T-helper 22 cell (primary cell): Measurements from ENCODE around the gene SLC12A2.

ENCODE experiments used
- DNase-seq: peaks from one replicate; pipeline ENCODE4 v3.0.0-alpha.2; 2020; ENCODE audit warnings: low read depth

Gene SLC12A2

DNA sequence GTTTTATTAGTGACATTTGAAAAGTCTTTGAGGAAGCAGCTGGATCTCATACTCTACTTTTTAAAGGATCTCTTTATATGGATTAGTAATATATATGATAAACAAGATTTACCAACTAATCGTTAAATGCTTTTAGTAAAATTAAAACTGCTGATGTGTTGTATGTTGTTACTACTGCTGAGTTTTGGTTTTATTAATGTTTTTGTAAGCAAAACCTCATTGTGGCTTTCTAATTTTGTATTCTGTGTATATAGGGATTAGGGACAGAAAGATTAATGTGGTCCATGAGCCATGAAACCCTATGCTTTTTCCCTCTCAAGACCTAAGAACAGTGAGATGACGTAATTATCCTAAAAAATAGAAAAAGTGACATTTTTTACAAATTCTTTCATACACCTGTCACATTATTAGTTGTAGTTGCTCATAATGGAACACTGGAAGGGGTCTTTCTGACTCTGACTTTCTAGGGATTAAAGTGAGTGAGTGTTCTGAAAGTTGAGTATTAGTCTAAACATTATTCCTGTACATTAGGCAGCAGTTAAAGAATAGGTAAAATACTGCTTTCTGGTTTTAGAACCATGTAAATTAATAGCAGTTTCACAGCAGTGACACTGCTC, 85.9 kb downstream of the SLC12A2 start:
- no peak for DNase-seq

DNA sequence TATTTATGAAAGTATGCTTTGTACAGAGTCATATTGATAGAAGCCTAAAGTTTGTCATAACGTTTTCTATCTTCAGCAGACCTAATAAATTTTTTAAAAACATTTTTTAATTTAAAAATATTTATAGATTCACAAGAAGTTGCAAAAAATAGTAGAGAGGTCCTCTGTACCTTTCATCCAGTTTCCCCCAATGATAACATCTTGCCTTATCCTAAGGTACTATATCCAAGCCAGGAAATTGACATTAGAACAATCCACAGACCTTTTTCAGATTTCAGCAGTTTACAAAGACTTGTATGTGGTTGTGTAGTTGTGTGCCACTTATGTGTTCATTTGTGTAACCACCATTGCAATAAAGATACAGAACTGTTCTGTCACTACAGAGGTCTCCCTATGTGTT, 88.5 kb downstream of the SLC12A2 start:
- no peak for DNase-seq

DNA sequence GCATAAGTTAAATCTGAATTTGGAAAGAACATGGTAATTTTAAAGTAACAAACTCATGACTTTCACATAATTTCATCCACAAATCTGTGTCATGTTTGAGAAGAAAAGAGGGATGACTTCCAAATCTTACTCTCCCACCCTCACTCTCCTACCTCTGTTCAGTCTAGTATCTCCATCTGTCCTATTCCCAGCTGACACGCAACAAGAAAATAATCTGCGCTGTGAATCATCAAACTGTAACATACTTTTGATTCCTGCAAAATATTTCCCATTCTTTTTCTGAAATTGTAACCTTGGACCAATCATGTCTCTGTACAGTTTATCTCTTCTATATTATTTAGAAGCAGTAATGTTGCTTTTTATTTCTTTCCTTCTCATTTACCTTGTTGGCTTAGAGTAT, 91.4 kb downstream of the SLC12A2 start:
- DNase-seq = no peak

DNA sequence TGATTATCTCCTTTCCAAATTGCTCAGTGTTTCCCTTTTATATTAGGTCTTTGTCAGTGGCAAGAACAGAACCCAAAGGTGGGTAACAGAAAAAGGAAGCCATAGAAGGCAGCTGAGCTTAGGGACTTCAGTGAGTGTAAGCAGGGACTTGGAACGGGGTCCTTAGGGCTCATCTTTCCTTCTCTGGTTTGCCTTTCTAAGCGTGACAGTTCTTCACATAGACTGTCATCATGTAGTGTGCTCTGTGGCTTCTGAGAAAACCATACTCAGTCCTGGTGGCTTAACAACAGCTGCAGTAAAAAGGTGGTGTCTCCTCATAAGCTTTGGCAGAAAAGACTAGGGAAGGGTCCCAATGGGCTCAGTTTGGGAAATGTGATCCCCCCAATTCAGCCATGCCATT, 108.8 kb downstream of the SLC12A2 start:
- DNase-seq = no peak

DNA sequence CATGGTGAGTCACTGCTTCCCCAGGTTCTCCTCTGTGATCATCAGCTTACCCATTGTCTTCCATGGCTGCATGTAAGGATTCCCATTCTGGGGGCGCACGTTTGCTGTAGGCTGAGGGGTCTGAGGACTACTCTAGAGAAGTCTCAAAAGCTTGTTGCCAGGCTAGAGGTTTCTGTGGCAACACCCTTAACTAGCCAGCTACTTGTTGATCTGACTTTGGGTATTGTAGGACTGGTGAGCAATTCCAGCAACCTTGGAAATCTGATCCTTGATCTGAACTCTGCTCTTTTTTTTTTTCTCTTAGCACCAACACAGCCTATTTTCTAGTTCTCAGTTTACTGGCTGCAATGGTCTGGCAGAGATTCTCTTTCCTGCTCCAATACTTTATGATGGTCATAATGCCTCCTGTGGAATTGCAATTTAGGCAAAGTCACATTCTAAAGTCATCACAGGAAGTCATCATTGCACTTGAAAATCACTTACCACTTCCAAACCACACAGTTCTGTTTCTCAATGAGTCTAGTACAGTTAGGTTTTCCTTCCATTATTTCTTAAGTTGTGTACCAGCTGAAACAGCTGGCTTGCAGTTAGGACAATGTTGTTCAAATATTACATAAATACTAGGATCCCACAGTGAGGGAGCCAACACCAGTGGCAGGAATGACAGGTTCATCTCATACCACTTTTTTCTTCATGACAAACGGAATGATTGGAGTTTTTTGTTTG, 110.3 kb downstream of the SLC12A2 start:
- no peak for DNase-seq

DNA sequence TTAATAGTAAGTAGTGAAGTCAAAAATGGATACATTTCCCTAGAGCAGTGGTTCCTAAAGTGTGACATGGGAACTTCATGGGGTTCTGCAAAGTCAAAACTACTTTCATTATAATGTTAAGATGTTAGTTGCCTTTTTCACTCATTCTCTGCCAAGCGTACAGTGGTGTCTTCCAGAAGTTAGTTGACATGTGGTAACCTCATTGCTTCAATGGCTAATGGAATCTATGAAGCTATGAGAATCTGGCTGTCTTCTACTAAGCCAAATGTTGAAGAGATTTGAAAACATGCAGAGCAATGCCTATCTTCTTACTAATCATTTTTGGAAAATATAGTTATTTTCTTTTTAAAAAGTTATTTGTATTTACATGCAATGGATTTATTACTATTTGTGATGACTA, 111.8 kb downstream of the SLC12A2 start:
- no peak for DNase-seq

DNA sequence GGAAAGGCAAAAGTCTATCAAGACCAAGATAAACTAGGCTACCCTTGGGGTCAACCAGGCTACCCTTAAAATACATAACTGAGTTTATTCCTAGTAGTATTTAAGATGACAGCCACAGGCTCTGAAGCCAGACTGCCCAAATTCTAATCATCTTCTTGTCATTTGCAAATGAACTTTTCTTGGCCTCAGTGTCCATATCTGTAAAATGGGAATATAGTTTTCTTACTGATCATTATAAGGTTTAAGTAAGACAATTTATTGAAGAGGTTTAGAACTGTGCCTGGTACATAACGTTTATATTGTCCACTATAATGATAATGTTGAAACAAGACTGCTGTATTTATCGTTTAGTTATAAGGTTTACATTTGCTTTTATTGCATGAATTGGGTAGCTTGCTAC, 112.5 kb downstream of the SLC12A2 start:
- DNase-seq = no peak

DNA sequence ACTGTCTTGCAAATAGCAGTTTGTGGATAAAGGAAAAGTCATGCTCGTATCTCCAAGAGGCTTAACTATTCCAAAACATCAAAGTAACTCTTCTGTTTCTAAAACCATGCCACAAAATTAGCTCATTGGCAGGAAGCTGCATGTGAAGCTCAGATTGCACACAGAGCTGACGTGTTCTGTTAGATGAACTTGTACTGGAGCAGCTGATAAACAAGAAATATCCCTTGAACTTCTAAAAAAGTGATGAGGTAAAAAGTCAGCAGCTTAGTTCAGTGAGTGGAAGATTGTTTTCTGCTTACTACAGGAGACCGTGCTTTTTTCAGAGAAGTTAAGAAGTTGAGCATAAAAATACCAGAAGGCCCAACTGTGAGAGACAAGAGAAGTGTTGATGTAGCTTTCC, 113.2 kb downstream of the SLC12A2 start:
- no peak for DNase-seq

DNA sequence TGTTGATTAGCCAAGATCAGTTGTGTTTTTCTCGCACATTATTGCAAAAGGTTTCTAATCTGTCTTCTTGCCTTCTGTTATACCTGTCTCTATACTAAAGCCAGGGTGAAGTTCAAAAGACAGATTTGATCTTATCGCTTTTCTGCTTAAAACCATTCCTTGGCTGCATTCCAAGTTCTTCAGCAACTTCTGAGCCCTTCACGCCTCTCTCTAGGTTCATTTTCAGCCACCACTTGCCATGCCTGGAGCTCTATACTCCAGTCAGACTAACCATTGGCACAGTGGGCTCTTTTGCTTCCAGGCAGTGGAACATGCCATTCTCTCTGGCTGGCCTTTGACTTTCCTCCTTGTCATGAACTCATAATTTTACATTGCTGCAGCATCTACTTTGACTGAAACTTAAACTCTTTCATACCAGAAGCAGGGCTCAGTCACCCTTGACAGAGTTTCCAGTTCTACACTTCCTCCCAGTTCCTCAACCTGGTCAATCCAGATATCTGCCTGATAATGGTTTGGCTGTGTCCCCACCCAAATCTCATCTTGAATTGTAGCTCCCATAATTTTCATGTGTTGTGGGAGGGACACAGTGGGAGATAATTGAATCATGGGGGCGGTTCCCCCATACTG, 114.4 kb downstream of the SLC12A2 start:
- no peak for DNase-seq

DNA sequence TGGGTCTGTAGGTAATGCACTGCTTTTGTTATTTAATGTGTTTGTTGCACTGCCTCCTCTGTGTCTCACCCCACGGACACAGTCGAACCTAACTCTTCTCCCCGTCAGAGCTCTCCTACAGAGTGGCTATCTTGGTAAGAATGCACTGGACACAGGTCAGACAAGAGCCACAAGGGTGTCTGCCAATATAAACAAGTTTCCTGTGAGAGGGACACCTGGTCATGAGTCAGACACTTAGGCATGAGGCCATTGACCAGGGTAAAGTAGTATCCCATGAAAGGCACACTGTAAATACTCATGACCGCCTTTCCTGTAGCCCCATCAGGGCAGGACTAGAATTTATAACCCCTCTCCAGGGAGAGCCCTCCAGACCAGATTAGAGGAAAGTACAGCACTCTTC, 115.5 kb downstream of the SLC12A2 start:
- no peak for DNase-seq

DNA sequence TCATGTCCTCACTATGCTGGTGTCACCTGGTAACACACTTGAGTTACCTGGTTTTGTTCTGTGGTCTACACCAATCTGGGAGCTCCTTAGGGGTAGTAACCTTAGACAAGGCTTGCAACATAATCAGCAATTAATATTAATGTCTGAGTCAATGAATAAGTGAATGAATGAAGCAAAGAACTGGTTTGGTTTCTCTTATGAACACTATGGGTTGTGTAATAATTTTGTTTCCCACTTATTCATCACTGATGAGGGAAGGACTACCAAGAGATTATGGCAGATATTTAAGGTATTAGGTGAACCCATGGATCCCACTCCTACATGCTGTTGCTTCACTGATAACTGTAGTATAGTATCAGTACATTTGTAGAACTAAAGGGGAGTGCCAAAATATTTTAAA, 116.0 kb downstream of the SLC12A2 start:
- DNase-seq = no peak

DNA sequence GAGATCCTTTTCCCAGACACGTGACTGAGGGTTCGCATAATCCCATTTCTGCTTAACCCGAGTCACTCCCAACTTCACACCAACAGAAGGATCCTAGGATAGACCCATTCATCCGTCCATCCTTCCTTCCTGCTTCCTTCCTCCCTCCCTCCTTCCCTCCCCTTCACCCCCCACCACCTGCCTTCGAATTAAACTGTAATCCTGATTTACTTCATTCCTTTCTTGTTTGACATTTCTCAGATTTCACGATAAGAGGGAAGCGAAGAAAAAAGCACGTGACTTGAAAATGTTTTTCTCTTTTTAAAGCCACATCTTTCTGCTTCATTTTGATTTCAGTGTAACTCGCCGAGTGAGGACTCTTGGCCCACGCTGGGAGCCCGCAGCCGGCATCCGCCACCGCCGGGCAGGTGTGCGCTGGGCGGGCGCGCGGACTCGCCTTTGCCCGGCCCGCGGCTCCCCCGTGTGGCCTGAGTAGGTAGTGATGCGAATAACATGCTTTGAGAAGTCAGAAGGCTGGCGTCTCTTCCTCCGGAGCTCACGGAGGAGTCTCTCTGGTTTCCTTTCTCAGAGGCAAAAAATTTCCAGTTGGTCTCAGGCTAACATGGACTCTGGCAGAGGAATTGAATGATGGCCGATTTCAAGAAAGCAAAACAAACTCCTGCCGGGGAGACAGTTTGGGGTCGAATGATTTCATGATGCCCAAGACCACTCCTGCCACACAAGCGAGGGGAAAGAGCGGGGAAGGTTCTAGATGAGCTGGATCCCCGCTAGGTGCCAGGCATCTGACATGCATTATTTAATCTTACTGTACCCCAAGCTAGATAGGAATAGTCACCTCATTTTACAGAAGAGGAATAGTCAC, 117.7 kb downstream of the SLC12A2 start:
- peak; percentile 40 for DNase-seq

DNA sequence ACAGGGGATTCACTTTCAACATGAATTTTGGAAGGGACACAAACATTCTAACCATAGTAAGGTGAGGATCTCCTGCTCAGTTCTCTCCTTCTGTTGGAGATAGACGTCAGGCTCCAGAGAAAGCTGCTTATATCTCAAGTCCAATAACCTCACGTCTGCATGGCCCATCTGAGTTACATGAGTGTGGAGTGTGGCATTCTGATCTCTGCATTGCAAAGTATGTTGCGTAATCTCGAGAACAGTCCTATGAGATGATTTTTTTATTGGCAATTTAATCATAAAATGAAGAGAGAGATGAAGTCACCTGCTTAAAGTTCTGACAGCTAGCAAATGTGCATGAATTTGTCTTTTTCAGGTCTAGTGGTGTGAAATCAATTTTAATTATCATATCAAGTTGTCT, 118.8 kb downstream of the SLC12A2 start:
- DNase-seq = no peak

DNA sequence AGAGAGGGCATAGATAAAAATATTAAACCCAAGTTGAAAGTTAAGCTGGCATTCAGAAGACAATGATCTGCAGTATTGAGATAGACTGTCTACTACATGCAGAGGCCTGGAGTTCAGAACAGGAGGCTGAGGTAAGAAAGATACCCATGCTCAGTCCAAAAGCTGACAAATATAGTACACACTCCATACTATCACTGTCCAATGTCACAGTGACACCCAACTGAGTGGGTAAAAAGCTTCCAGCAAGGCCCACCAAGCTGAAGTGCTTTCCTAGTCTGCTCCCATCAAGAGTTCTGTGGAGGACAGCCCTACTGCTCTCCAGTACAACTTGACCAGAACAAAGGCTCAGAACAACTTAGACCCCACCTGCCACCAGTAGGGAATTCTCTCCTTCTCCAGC, 124.9 kb downstream of the SLC12A2 start:
- no peak for DNase-seq

DNA sequence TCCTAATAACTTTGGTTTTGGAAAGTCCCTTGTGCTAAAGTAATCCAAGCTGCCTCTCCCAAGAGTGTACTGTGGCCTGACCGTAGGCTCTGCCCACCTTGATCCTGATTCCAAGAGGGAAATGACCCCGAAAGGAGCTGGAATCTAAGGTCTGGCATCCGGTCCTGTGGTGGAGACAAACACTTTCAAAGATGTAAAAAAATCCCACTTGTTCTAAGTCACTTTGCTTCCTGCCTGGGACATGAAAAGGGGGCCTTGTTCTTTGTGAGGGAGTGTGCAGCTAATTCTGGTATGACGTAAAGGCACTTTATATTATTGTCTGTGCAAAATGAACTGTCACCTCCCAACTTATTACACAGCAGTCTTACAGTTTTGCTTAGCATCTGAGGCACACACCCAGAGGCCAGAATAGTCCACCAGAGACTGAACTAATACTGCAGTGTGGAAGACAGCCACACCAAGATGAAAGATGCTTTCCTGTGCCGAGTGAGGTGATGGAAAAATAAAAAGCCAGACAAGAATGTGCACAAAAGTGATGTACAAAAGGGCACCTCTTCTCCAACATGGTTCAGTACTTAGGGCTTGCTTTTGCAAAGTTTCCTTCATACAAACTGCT, 128.7 kb downstream of the SLC12A2 start:
- no peak for DNase-seq

DNA sequence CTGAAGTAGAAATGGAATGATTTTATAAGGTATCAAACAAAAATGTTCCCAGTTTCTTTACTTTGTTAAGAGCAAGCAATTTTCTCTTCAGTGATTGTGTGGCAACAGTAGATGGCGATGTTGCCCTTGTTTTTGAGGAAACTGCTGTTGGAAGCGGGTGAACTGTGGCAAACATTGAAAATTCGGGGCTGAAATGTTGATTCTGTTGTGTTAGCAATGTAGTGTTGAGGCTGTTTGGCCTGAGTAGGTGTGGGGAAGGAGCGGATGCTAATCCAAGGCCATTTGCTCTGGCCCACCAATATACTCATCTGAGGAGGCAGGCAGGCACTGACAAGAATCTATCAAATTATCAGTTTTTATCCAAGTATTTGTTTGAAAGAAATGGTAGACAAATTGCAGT, 129.8 kb downstream of the SLC12A2 start:
- DNase-seq = no peak

DNA sequence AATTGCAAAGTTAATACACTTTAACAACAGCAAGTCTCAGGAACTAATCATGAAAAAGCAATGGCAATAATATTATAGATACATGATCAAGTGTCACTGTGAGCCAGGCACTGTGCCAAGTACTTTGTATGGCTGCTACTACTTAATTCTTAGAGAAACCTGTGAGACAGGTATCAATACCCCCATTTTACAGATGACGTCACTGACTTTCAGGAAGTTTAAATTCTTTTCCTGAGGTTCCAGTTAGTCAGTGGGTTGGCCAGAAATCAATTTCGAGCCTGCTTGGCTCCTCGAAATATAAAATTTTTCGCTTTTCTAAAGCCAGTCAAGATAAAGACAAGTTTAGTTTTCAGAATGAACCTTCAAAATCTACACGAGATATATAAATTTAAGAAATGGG, 130.3 kb downstream of the SLC12A2 start:
- no peak for DNase-seq

DNA sequence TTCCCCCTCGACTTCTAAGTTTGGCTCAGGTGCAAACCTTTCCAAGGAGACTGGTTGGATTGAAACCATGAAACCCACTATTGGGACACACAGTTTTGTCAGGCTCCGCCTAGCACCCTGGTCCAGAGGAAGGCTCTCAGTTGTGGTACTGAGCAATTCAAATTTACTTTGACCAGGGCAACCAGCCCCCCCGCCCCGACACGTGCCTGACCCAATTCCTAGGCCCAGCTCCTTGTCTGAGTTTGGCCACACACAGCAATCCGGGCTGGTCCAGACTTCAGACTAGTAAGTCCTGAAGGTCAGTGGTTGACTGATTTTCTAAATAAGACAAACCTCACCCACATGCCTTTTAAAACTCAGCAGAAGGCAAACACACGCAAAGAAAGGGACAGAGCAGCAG, 132.7 kb downstream of the SLC12A2 start:
- no peak for DNase-seq

DNA sequence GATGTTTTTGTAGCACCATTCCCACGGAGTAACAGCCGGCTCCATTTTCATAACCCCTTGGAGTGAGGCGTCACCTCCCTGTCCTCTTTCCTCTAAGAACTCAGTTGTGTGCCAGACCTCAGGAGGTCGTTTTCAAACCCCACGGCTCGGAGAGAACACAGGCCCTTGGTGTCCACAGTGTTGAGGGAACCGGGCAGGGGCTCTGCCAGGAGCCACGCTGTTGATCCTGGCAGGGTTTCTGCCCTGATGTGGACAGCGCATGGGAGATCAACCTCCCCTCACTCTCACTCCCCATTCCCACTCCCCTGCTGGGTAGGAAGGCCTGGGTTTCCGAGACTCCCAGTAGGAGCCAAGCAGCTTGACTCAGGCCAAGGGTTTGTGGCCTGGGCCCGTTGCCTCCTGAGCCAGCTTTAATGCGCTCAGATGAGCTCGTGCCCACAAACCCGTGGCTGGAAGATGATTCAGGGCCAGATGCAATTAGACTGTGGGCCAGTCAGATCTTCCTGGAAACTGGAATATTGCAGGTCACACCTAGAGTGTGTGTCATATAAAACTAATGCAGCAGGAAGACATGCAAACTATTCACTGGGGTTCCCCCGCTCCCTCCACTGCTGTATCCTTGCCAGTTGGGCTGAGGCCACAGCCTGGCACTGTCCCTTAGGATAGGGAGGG, 133.4 kb downstream of the SLC12A2 start:
- no peak for DNase-seq

DNA sequence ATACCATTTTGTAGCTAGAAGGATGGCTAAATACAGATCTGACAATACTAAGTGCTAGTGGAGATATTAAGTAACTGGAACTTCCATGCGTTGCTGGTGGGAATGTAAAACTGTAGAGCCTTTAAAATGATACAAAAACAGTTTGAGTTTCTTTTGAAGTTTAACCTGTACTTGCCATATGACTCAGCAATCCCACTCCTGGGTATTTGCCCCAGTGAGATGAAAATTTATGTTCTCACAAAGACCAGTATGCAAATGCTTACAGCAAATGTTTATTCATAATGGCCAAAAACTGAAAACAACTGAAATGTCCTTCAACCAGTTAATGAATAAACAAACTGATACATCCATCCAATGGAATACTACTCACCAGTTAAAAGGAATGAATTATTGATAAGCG, 137.3 kb downstream of the SLC12A2 start:
- DNase-seq = no peak

DNA sequence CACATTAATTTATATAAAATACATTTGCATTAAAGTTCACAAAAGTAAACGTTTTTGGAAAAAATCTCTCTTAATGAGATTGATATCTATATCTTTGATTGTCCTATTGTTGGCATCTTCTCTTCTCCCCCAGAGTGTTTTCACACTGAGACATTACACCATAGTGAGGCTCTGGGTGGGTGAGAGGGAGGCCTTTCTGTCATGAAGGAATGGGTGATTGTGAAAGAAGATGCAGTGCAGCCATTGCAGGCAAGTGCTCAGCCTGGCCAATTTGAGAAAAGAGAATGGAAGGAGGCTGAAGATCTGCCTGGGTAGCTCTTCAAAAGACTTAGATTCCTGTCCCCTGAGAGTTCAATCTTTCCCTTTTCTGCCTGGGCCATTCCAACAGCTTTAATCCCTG, 140.8 kb downstream of the SLC12A2 start:
- no peak for DNase-seq
